GM18519 (cell line): ENCODE results near the gene SMAD3.

ENCODE experiments used
- ATAC-seq: cut with Tn5 transposase; IDR thresholded peaks from one replicate; pipeline ENCODE4 v1.9.1; 2021; ENCODE audit warnings: mild to moderate bottlenecking, moderate library complexity; ENCODE audit not compliant: unreplicated experiment, low FRiP score

SMAD3 gene

GRCh38 chr15:67137319-67137718 is 71.9 kb downstream of the SMAD3 start:
- ATAC-seq, result no peak

- ATAC-seq, result no peak
Measured at GRCh38 chr15:67137951-67138848, 72.8 kb downstream of the SMAD3 start.

- ATAC-seq, result no peak
Measured at GRCh38 chr15:67138891-67139855, 73.8 kb downstream of the SMAD3 start.

GRCh38 chr15:67140078-67140833 is 74.9 kb downstream of the SMAD3 start:
- no peak for ATAC-seq

- ATAC-seq, result no peak
Measured at GRCh38 chr15:67142092-67142766, 76.8 kb downstream of the SMAD3 start.

- ATAC-seq, result no peak
Measured at GRCh38 chr15:67142767-67143100, 77.3 kb downstream of the SMAD3 start.

GRCh38 chr15:67143646-67144045 is 78.2 kb downstream of the SMAD3 start:
- no peak for ATAC-seq

- ATAC-seq, result no peak
Measured at GRCh38 chr15:67144609-67145311, 79.4 kb downstream of the SMAD3 start.

GRCh38 chr15:67145312-67145610 is 79.9 kb downstream of the SMAD3 start:
- no peak for ATAC-seq

- ATAC-seq, result no peak
Measured at GRCh38 chr15:67145710-67146109, 80.3 kb downstream of the SMAD3 start.

GRCh38 chr15:67146234-67146633 is 80.8 kb downstream of the SMAD3 start:
- no peak for ATAC-seq

GRCh38 chr15:67146875-67147381 is 81.5 kb downstream of the SMAD3 start:
- ATAC-seq, result no peak

GRCh38 chr15:67147396-67147949 is 82.1 kb downstream of the SMAD3 start:
- ATAC-seq, result no peak

GRCh38 chr15:67148196-67148701 is 82.8 kb downstream of the SMAD3 start:
- ATAC-seq, result no peak

- ATAC-seq, result no peak
Measured at GRCh38 chr15:67149068-67149772, 83.8 kb downstream of the SMAD3 start.

- ATAC-seq, result no peak
Measured at GRCh38 chr15:67149773-67150022, 84.3 kb downstream of the SMAD3 start.

- no peak for ATAC-seq
Measured at GRCh38 chr15:67150023-67150860, 84.8 kb downstream of the SMAD3 start.

- ATAC-seq, result no peak
Measured at GRCh38 chr15:67152429-67152828, 87.0 kb downstream of the SMAD3 start.
